K562 (cell line): Measurements from ENCODE around the gene ARHGAP30. TPM values are rescaled to one million over a fixed set of nuclear protein-coding genes. Genes with fewer than 3 reads are reported as not detected.

Experiments
- ATAC-seq: fragments of 200-7000 bp; cut with Tn5 transposase; 3 replicates; pipeline ENCODE4 v1.9.1; 2020; ENCODE audit warnings: moderate library complexity
- BruUV-seq: library from RNA; stranded (reverse); fragments of 400-500 nt; replicated peaks from 2 replicates; lab custom pipeline; 2021; lab: Mats Ljungman, UMichigan
- CTCF ChIA-PET: fragments of 300-600 bp; formaldehyde crosslinking; extraction: SDS; loops from one replicate; lab custom pipeline; 2021; ENCODE audit warnings: low intra/inter-chr PET ratio; lab: Yijun Ruan, JAX
- POLR2A ChIA-PET: fragments of 300-600, 350-650 bp; sonication (Branson Sonifier 250); formaldehyde crosslinking; extraction: SDS; loops from one replicate; lab custom pipeline; 2021; ENCODE audit warnings: antibody characterized with exemption, inconsistent platforms; lab: Yijun Ruan, JAX
- DNase-seq, 4 experiments: peaks; one replicate each; pipeline versions ENCODE4 v3.0.0 to v3.0.0-alpha.2; 2011 to 2018; ENCODE audit warnings: low spot score in 3 of 4, mixed read lengths in 3 of 4; ENCODE audit errors: extremely low read depth in 1 of 4
- FAIRE-seq: peaks from 2 replicates; lab custom pipeline; 2011; peaks lifted over from hg19 to GRCh38; lab: Jason Lieb, UNC
- H2AFZ ChIP-seq: 2 replicates; pipeline ENCODE4 v1.6.0; 2011; ENCODE audit warnings: low read depth, low read length, control low read depth, inconsistent platforms
- H3K27ac ChIP-seq: fragments of 200-600 bp; 3 replicates; pipeline ENCODE4 v1.8.0; 2011; ENCODE audit warnings: low read depth, mild to moderate bottlenecking, control low read depth, inconsistent platforms, low read length, moderate library complexity, mixed read lengths; ENCODE audit errors: extremely low read depth
- H3K27me3 ChIP-seq, 2 experiments: fragments of 300-600 bp in 1 of 2; 2 replicates in 1 of 2; 3 replicates in 1 of 2; pipeline versions ENCODE4 v1.6.0 to v1.8.0; 2011; ENCODE audit warnings: inconsistent platforms in 2 of 2, low read length in 2 of 2, mild to moderate bottlenecking in 1 of 2, mixed read lengths in 1 of 2, moderate library complexity in 1 of 2; ENCODE audit not compliant: control insufficient read depth in 2 of 2, insufficient read depth in 2 of 2
- H3K36me3 ChIP-seq: fragments of 300-600 bp; 3 replicates; pipeline ENCODE4 v1.8.0; 2011; ENCODE audit warnings: mild to moderate bottlenecking, low read length, inconsistent platforms; ENCODE audit not compliant: control insufficient read depth, insufficient read depth
- H3K4me1 ChIP-seq, 2 experiments: fragments of 200-600 bp in 1 of 2; replicated peaks in 1 of 2; 2 replicates in 1 of 2; 3 replicates in 1 of 2; pipeline versions ENCODE4 v1.5.1 to v1.8.0; 2011; ENCODE audit warnings: inconsistent platforms in 2 of 2, low read length in 2 of 2, mild to moderate bottlenecking in 1 of 2, mixed read lengths in 1 of 2, moderate library complexity in 1 of 2; ENCODE audit not compliant: control insufficient read depth in 2 of 2, insufficient read depth in 2 of 2
- H3K4me2 ChIP-seq: 2 replicates; pipeline ENCODE4 v1.6.1; 2011; ENCODE audit warnings: low read length, control low read depth, inconsistent platforms, mixed read lengths; ENCODE audit not compliant: insufficient read depth
- H3K4me3 ChIP-seq: fragments of 200-600 bp; sonication (generic), shearing (Covaris generic); 2 replicates; pipeline ENCODE4 v1.5.1; 2016; ENCODE audit warnings: control low read depth, inconsistent platforms
- H3K79me2 ChIP-seq: fragments of 200-600 bp; 3 replicates; pipeline ENCODE4 v1.8.0; 2011; ENCODE audit warnings: low read length, inconsistent platforms; ENCODE audit not compliant: control insufficient read depth, insufficient read depth
- H3K9ac ChIP-seq, 2 experiments: 2 replicates each; pipeline versions ENCODE4 v1.6.0 to v1.6.1; 2011; ENCODE audit warnings: low read depth in 2 of 2, low read length in 2 of 2, control low read depth in 1 of 2, inconsistent platforms in 1 of 2, mild to moderate bottlenecking in 1 of 2, mixed read lengths in 1 of 2; ENCODE audit not compliant: insufficient read depth in 1 of 2
- H3K9me1 ChIP-seq: one replicate; pipeline ENCODE4 v1.6.0; 2011; ENCODE audit warnings: inconsistent platforms, mild to moderate bottlenecking, low read length, moderate library complexity; ENCODE audit not compliant: control insufficient read depth, insufficient read depth
- H3K9me3 ChIP-seq: replicated peaks from 2 replicates; pipeline ENCODE4 v1.5.1; 2011; ENCODE audit warnings: low read depth, low read length, inconsistent platforms; ENCODE audit not compliant: control insufficient read depth, insufficient read depth
- H4K20me1 ChIP-seq: replicated peaks from 2 replicates; pipeline ENCODE4 v1.6.1; 2011; ENCODE audit warnings: low read length, inconsistent platforms, mixed read lengths; ENCODE audit not compliant: control insufficient read depth, insufficient read depth
- FOXJ2 ChIP-seq: fragments of 200-800 bp; sonication (Bioruptor generic); IDR thresholded peaks from 2 replicates; pipeline ENCODE4 v1.6.1; 2016; ENCODE audit warnings: missing genetic modification characterization, missing compliant biosample characterization
- FOXJ3 ChIP-seq: sonication (generic); formaldehyde crosslinking; IDR thresholded peaks from 2 replicates; pipeline ENCODE4 v1.4.0; 2020; ENCODE audit warnings: mild to moderate bottlenecking, missing genetic modification reagents
- PHF8 ChIP-seq: fragments of 200-600 bp; sonication (generic); IDR thresholded peaks from 2 replicates; pipeline ENCODE4 v1.6.1; 2012; ENCODE audit warnings: mixed run types, mild to moderate bottlenecking, inconsistent platforms, low read length, moderate library complexity, borderline replicate concordance
- RBM39 ChIP-seq: fragments of 200-400 bp; formaldehyde crosslinking; optimal IDR thresholded peaks from 2 replicates; pipeline ENCODE3; 2018; ENCODE audit warnings: low read depth, low read length
- RFX1 ChIP-seq: fragments of 450-650 bp; IDR thresholded peaks from 2 replicates; pipeline ENCODE4 v1.6.1; 2016; ENCODE audit warnings: mild to moderate bottlenecking, moderate library complexity
- ZNF175 ChIP-seq: fragments of 200-800 bp; sonication (Bioruptor generic); IDR thresholded peaks from 2 replicates; pipeline ENCODE4 v1.6.1; 2016; ENCODE audit warnings: low read depth, mild to moderate bottlenecking, missing genetic modification characterization, missing compliant biosample characterization
- in situ Hi-C: fragments of 300-500 bp; cut with MboI; formaldehyde crosslinking; loops from 4 replicates; pipeline ENCODE4 v1.15.0; 2018; ENCODE audit warnings: inconsistent platforms, mixed read lengths
- intact Hi-C: fragments of 100-400 bp; cut with micrococcal nuclease; formaldehyde crosslinking; loops from 2 replicates; pipeline ENCODE4 v1.14.2; 2022
- polyA plus RNA-seq, 8 experiments: library from polyadenylated mRNA; depleted of rRNA in 4 of 8; stranded (reverse) in 5 of 8; unstranded in 3 of 8; fragments of >200 nt; fragmentation: Nextera tagmentation in 2 of 8; fragmentation: Illumina TruSeq in 1 of 8; extraction: Ambion mirVana in 2 of 8; extraction: Trizol in 1 of 8; gene quantifications; 2 replicates each; pipeline versions ENCODE4 v1.2.1 to v1.2.3, GENCODE V29; 2011 to 2014; ENCODE audit warnings: inconsistent platforms in 1 of 8, missing spikeins in 1 of 8
- total RNA-seq, 7 experiments: library from RNA; depleted of rRNA in 6 of 7; stranded (reverse); fragments of >200 nt in 6 of 7; fragmentation: Illumina TruSeq in 2 of 7; extraction: Trizol in 2 of 7; gene quantifications; 2 replicates each; pipeline versions ENCODE4 v1.2.1 to v1.2.3, GENCODE V29; 2011 to 2021; ENCODE audit warnings: low replicate concordance in 1 of 7

The ARHGAP30 gene
- total and polyA plus RNA-seq, 9 of the 15 experiments (the other 6 are each of a cell fraction or from before 2014, with no cell fraction given), result 0.01 to 0.73 (median 0.12) TPM

DNA sequence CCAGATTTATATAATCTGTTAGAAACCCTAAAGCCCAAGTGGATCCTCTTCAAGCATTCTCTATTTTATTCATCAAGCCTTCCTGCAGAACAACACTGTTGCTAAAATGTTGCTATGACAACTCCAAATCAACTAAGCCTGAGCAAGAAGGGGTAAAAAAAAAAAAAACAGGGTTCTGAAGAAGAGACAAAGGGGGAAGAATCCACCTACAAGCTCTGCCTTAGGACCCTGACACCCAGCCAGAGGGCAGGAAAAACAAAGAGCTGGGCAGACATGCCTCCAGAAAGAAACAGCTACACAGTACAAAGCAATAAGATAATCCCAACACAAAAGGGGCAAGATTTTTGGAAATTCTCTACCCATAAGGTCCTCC lies 25.2 kb downstream of the ARHGAP30 start:
- no peak for ATAC-seq
- Histone ChIP-seq H3K27me3 (no peaks in the 10 kb centered on the region), H3K27ac (peak overlapping the region; percentile 95), H3K4me1 (peaks cover 10 to 12% of the 10 kb centered on the region in 2 experiments; a peak in 3 of 5 replicates), H3K9ac (peak overlapping the region; percentile 87 to 95; a peak in 3 of 4 replicates), H3K9me3 (no peaks in the 10 kb centered on the region; the same call in 1 of the 2 replicates), H3K9me1 (no peaks in the 10 kb centered on the region), H3K79me2 (peaks cover 27% of the 10 kb centered on the region), H3K4me3 (peak overlapping the region; percentile 75), H3K4me2 (peak overlapping the region; percentile 95), H2AFZ (peak overlapping the region; percentile 97), H3K36me3 (peaks cover 38% of the 10 kb centered on the region), H4K20me1 (no peaks in the 10 kb centered on the region)
- BruUV-seq, result no TSS peak
- DNase-seq, result no peak
- in situ Hi-C loops (no loop called here), intact Hi-C loops (loop anchor here (2.0 kb wide), 1 partner anchor 48 kb away; no protein-coding TSS in a partner anchor)
- POLR2A ChIA-PET, result interaction anchor here (1.4 to 4.1 kb wide), 8 partner anchors 10 to 109 kb away, joined by 6 to 19 read pairs (median 10); partner anchors contain the start of genes ARHGAP30 and UFC1
- TF ChIP-seq RBM39 (no peak), ZNF175 (CRISPR knock-in tag) (0 out of 2 replicates have a peak, but pooled peaks have one; percentile 36), FOXJ3 (CRISPR knock-in tag) (0 out of 2 replicates have a peak, but pooled peaks have one; percentile 48), RFX1 (peak; percentile 82), PHF8 (no peak), FOXJ2 (tag) (peak; percentile 73)
- CTCF ChIA-PET, result interaction anchor here (0.6 kb wide), 1 partner anchor 368 kb away, joined by 4 read pairs; no protein-coding TSS in a partner anchor
- peak; percentile 54 for FAIRE-seq
